Endothelial cell of umbilical vein (primary cell): ENCODE data around the gene CCDC61.

Source experiments
- CTCF ChIP-seq, 2 donors: IDR thresholded peaks; 1 replicate in 1 of 2; 2 replicates in 1 of 2; pipeline ENCODE4 v1.5.1; 2011; ENCODE audit warnings: low read length in 2 of 2, mild to moderate bottlenecking in 2 of 2, moderate library complexity in 2 of 2, control low read depth in 1 of 2, inconsistent platforms in 1 of 2, low read depth in 1 of 2; ENCODE audit not compliant: insufficient read depth in 1 of 2; ENCODE audit errors: extremely low read depth in 1 of 2
- EZH2 ChIP-seq: IDR thresholded peaks from 2 replicates; pipeline ENCODE4 v1.6.1; 2012; ENCODE audit warnings: borderline replicate concordance, low read depth, mild to moderate bottlenecking, moderate library complexity, low read length, inconsistent platforms; ENCODE audit not compliant: severe bottlenecking
- POLR2A ChIP-seq: IDR thresholded peaks from 2 replicates; pipeline ENCODE4 v1.6.1; 2012; ENCODE audit warnings: low read depth, mild to moderate bottlenecking, control low read depth, low read length

GRCh38 chr19:45985321-45985720 lies 9.9 kb upstream of the CCDC61 start:
- no peak for TF ChIP-seq EZH2
- TF ChIP-seq CTCF (IDR thresholded peaks at IDR 0.05; ENCODE audit: extremely low read depth in 1 of 2, insufficient read depth in 1 of 2, low read depth in 1 of 2, low read length in 2 of 2): no peak
- no peak for TF ChIP-seq POLR2A
